Measurements from ENCODE around the gene VPS29. TPM values are rescaled to one million over a fixed set of nuclear protein-coding genes. Genes with fewer than 3 reads are reported as not detected.

Gene VPS29
- total RNA-seq, 4 donors from 2014 or later: 82.5 to 195 (median 100) TPM

DNA sequence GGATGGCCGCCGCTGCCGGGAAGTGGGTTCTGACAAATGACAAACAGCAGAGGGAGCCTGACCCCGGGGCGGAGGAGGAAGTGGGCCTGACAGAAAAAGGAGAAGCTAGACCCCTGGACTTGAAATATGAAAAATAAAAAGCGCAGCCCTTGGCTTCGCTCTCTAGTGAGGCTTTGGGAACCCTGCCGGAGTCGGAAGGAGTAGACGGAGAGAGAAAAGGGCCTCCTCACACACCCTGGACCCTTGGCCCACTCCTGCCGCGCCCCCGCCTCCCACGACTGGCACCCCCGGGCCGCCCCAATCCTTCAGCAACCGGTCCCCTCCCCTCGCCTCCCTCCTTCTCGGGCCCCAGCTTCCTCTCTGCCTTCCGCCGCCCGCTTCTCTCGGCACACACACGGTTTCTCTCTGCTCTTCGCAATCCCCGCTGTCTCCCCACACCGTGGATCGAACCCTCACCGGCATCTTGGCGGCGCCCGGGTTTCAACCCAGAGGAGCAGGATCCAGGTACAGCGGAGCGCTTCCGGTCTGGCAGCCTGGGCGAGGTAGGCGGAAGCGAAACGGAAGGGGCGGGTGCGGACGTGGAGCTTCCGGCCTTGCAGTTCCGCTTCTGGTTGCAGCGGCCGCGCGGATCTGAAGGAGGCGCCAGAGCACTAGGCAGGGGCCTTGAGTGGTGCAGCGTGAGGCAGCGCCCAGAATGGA lies 52.0 kb downstream of the VPS29 start, which contains the start of gene ARPC3:
ARPC3 (minus strand) TSS at position 539 of the 699 bp plus-strand sequence; CDS start at position 462, 77 bp downstream.
- Histone ChIP-seq H3K4me3 (peak within 1 kb of the TSS; percentile 72 to 93), H3K36me3 (no peaks in the 10 kb centered on the region), H3K4me1 (peaks cover 0 to 5% of the 10 kb centered on the region in 2 donors), H3K9me3 (no peaks in the 10 kb centered on the region), H3K27ac (peak within 1 kb of the TSS; percentile 73 to 92), H3K27me3 (no peaks in the 10 kb centered on the region)
- intact Hi-C loops (cut with DNase I; ENCODE audit: low total_unique reads): no loop called here
- TF ChIP-seq, protein P1, sequence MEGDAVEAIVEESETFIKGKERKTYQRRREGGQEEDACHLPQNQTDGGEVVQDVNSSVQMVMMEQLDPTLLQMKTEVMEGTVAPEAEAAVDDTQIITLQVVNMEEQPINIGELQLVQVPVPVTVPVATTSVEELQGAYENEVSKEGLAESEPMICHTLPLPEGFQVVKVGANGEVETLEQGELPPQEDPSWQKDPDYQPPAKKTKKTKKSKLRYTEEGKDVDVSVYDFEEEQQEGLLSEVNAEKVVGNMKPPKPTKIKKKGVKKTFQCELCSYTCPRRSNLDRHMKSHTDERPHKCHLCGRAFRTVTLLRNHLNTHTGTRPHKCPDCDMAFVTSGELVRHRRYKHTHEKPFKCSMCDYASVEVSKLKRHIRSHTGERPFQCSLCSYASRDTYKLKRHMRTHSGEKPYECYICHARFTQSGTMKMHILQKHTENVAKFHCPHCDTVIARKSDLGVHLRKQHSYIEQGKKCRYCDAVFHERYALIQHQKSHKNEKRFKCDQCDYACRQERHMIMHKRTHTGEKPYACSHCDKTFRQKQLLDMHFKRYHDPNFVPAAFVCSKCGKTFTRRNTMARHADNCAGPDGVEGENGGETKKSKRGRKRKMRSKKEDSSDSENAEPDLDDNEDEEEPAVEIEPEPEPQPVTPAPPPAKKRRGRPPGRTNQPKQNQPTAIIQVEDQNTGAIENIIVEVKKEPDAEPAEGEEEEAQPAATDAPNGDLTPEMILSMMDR (IDR thresholded peaks at IDR 0.05): peak; percentile 89 to 96 (median 94)
- TF ChIP-seq POLR2A (IDR thresholded peaks at IDR 0.05): peak; percentile 14 to 57
- peak; percentile 94 to 95 for DNase-seq

DNA sequence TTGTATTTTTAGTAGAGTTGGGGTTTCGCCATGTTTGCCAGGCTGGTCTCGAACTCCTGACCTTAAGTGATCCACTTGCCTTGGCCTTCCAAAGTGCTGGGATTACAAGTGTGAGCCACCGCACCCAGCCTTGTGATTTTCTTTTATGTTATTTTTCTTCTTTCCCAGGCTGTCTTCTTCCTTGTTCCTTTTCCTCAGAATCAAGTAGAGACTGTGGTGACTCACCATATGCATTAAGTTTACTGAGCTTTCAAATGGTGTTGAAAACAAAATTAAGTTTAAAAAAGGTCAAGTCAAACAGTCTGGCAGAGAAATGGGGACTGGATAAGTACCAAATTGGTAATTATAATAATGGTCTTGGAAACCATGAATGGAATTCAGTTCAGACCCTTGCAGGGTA lies 57.5 kb downstream of the VPS29 start:
- H3K4me1 ChIP-seq: peaks cover 0 to 5% of the 10 kb centered on the region in 2 donors
- H3K4me3 ChIP-seq: no peak overlapping the region
- intact Hi-C loops (cut with DNase I; ENCODE audit: low total_unique reads): no loop called here
- no peaks in the 10 kb centered on the region for H3K9me3 ChIP-seq
- H3K27ac ChIP-seq: no peak overlapping the region
- H3K36me3 ChIP-seq: no peaks in the 10 kb centered on the region
- no peaks in the 10 kb centered on the region for H3K27me3 ChIP-seq
- DNase-seq: no peak
- no peak for TF ChIP-seq POLR2A (IDR thresholded peaks at IDR 0.05)

Small RNAs within 50 kb of the gene (small RNA-seq; reads per million reads assigned to genes)
- not detected for gene RF00278

Other genes with a start within 250 kb of the VPS29 start
- 100 to 1,000 TPM in 2 of 4 donors, 10 to 100 TPM in 2; 61.5 to 173 (median 97.9) TPM for gene ATP2A2, start 220.9 kb downstream of the VPS29 start, total RNA-seq
- gene ANAPC7, start 98.4 kb downstream of the VPS29 start, total RNA-seq: 10 to 100 TPM; 40.0 to 68.1 (median 63.5) TPM
- gene ARPC3, start 51.8 kb downstream of the VPS29 start, total RNA-seq: 100 to 1,000 TPM; 106 to 132 (median 118) TPM
- 10 to 100 TPM in 3 of 4 donors, 1 to 10 TPM in 1; 3.3 to 41.2 (median 16.4) TPM for gene GPN3, start 33.9 kb downstream of the VPS29 start, total RNA-seq
- gene FAM216A, start 33.3 kb downstream of the VPS29 start, total RNA-seq: 10 to 100 TPM in 2 of 4 donors, 1 to 10 TPM in 2; 3.5 to 29.7 (median 11.2) TPM
- gene RAD9B, start 220 bp upstream of the VPS29 start, total RNA-seq: 1 to 10 TPM in 2 of 4 donors, under 1 TPM in 1, not detected in 1; 0.88 to 8.4 (median 1.2) TPM
- 10 to 100 TPM in 3 of 4 donors, 1 to 10 TPM in 1; 3.6 to 34.1 (median 21.1) TPM for gene PPTC7, start 81.2 kb upstream of the VPS29 start, total RNA-seq
- 10 to 100 TPM; 40.0 to 61.8 (median 49.9) TPM for gene TCTN1, start 112.0 kb upstream of the VPS29 start, total RNA-seq
- gene HVCN1, start 187.0 kb upstream of the VPS29 start, total RNA-seq: 10 to 100 TPM in 3 of 4 donors, 1 to 10 TPM in 1; 3.8 to 18.1 (median 14.0) TPM
- 100 to 1,000 TPM; 110 to 224 (median 134) TPM for gene PPP1CC, start 240.8 kb upstream of the VPS29 start, total RNA-seq

Data from uterus (tissue), 4 donors.